Stimulated activated naive CD4-positive, alpha-beta T cell treated with Interleukin-2 at 50 U/mL for 16 hours (primary cell): ENCODE measurements around the gene CEMIP.

Experiments
- DNase-seq: peaks from one replicate; lab custom pipeline; 2025; lab: John Stamatoyannopoulos, UW

Gene CEMIP, protein sequence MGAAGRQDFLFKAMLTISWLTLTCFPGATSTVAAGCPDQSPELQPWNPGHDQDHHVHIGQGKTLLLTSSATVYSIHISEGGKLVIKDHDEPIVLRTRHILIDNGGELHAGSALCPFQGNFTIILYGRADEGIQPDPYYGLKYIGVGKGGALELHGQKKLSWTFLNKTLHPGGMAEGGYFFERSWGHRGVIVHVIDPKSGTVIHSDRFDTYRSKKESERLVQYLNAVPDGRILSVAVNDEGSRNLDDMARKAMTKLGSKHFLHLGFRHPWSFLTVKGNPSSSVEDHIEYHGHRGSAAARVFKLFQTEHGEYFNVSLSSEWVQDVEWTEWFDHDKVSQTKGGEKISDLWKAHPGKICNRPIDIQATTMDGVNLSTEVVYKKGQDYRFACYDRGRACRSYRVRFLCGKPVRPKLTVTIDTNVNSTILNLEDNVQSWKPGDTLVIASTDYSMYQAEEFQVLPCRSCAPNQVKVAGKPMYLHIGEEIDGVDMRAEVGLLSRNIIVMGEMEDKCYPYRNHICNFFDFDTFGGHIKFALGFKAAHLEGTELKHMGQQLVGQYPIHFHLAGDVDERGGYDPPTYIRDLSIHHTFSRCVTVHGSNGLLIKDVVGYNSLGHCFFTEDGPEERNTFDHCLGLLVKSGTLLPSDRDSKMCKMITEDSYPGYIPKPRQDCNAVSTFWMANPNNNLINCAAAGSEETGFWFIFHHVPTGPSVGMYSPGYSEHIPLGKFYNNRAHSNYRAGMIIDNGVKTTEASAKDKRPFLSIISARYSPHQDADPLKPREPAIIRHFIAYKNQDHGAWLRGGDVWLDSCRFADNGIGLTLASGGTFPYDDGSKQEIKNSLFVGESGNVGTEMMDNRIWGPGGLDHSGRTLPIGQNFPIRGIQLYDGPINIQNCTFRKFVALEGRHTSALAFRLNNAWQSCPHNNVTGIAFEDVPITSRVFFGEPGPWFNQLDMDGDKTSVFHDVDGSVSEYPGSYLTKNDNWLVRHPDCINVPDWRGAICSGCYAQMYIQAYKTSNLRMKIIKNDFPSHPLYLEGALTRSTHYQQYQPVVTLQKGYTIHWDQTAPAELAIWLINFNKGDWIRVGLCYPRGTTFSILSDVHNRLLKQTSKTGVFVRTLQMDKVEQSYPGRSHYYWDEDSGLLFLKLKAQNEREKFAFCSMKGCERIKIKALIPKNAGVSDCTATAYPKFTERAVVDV (N-terminal part only)

GRCh38 chr15:80778964-80779657 is at the start of gene CEMIP:
CEMIP (plus strand) TSS chr15:80779370; CDS start chr15:80873880, 94,510 bp downstream.
- DNase-seq = peak; percentile 9

DNA sequence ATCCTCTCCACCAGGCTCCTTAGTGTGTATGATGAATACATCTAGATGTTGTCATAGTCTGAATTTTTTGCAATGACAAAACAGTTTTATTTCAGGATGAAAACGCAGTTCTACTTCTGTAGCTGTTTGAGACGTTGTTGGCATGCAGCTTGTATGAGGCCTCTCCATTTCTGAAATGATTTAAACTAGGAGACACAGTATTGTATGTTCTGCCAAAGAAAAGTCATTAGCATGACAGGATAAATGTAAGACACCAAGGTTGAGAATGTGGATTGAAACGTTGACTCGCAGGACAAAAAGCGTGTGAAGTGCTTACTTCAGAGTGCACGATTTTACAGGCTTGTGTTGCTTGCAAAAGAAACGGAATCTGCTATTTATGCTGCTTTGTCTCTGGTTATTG is 48.8 kb upstream of the CEMIP start:
- no peak for DNase-seq

GRCh38 chr15:80730926-80731325 is 48.2 kb upstream of the CEMIP start:
- DNase-seq = no peak

- no peak for DNase-seq
Observed at GRCh38 chr15:80732167-80732566, 47.0 kb upstream of the CEMIP start.

DNA sequence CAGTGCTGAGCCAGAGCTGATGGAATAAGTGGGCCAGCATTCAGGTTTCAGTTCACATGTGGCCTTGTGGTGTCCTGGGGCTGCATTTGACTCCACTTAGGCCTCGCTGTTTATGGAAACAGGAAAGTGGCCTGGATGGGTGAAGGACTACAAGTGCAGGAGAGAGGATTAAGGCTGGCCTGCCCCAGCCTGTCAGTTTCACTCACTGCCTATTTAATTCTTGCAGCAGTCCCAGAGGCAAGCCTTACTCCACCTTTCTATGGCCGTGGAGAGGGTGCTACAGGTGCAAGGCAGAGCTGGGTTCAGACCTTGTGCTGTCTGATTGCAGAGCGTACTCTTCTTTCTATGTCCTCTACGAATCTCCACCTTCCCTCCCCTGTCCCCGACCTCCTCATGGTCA is 46.4 kb upstream of the CEMIP start:
- no peak for DNase-seq

- DNase-seq = no peak
Observed at GRCh38 chr15:80733460-80733859, 45.7 kb upstream of the CEMIP start.

DNA sequence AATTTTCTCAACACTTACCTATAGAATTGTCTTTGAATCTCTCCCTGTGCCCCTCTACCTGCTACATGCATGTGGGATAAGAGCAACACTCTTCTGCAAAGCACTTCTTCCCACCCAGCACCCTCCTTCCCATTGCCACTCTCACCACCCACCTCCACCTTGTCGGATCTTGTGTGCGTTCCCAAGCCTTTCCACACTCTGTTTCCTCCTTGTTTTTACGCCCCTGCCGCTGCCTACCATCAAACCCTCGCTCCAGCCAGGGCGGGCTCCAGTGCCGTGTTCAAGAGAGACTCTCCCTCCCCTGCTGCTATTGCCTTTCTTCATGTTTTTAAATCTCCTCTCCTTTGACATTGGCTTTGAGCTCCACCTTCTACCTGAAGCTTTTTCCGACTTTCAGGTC is 43.8 kb upstream of the CEMIP start:
- no peak for DNase-seq

- no peak for DNase-seq
Observed at GRCh38 chr15:80736560-80736959, 42.6 kb upstream of the CEMIP start.

- no peak for DNase-seq
Observed at GRCh38 chr15:80739919-80740318, 39.3 kb upstream of the CEMIP start.

DNA sequence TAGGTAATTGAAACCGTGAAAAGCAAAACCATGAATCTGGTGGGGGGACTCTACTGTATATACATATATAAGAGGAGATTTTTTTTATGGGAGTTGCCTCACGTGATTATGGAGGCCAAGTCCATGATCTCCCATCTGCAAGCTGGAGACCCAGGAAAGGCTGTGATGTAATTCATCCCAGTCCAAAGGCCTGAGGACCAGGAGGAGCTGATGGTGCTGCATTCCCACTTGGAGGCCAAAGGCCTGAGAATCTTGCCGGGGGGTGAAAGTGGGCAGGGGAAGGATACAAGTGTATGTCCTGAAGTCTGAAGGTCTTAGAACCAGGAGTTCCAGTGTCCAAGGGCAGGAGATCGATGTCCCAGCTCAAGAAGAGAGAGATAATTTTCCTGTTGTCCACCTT is 37.1 kb upstream of the CEMIP start:
- no peak for DNase-seq

DNA sequence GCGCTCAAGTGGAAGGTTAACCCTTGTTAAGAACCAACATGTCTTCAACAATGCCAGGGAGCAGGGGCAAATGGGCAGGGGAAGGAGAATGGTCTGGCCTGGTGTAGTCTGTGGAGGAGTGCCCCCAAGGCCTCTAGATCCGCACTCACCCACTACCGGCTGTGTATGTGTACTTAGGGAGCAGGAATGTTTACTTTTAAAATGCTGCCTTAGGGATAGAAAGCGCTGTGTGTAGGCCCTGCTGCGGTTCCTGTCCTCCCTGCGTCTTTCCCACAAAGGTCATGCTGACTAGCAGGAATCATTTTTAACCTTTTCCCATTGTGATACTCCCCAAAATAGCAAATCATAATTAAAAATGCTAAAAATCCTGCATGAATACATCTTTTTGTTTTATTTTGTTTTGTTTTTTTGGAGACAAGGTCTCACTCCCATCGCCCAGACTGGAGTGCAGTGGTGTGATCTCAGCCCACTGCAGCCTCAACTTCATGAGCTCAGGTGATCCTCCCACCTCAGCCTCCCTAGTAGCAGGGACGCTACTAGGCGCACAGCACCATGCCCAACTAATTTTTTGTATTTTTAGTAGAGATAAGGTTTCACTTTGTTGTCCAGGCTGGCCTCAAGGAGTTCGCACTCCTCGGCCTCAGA is 35.9 kb upstream of the CEMIP start:
- no peak for DNase-seq

GRCh38 chr15:80744415-80744814 is 34.8 kb upstream of the CEMIP start:
- DNase-seq = no peak

- DNase-seq = no peak
Observed at GRCh38 chr15:80744826-80745225, 34.3 kb upstream of the CEMIP start.

DNA sequence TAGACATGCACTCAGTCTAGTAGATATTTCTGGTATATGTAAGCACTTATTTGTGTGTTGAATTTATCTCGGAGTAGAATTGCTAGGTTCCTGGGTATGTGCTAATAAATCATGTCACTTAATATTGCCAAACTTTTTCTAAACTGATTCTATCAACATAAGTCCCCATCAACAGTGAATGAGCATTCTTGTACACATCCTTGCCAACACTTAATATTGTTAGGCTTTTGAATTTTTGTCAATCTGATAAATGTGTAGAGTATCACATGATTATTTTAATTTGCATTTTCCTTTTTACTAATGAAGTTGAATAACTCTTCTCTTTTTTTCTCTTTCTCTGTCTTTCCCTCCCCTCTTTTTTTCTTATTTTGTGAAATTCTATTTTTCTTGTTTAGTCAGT is 33.3 kb upstream of the CEMIP start:
- DNase-seq = no peak

DNA sequence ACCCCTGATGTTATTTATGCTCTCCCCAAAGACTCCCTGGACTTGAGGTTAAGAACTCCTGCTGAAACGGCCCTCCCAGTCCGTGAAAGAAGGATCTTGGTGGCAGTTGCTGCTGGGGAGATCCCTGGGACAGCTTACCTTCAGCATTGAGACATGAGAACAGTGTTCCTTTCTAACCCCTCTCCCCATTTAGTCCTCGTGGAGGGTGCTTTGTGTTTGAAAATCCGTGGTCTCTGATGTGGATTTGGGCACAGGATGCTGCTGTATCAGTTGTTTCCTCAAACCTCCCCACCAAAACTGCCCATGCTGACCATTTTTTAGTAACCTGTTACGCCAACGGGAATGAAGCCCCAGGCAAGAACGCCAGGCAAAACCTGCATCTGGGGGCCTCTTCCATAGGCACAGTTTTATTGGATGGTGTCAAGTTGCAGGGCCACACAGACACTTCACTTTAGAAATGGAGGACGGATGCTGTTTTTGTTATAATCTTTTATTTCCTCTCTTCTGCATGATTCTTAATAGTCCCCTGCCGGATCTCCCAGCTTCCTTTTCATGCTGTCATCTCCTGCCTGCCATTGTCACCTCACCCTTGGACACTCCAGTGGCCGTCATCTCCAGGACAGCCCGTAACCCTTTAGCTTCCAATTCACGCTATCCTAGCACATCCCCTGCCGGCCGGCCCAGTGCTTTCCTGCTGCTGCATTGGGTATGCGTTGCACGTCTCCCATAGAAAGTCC is 31.7 kb upstream of the CEMIP start:
- no peak for DNase-seq

- no peak for DNase-seq
Observed at GRCh38 chr15:80749589-80749988, 29.6 kb upstream of the CEMIP start.

GRCh38 chr15:80750575-80750974 is 28.6 kb upstream of the CEMIP start:
- DNase-seq = no peak

DNA sequence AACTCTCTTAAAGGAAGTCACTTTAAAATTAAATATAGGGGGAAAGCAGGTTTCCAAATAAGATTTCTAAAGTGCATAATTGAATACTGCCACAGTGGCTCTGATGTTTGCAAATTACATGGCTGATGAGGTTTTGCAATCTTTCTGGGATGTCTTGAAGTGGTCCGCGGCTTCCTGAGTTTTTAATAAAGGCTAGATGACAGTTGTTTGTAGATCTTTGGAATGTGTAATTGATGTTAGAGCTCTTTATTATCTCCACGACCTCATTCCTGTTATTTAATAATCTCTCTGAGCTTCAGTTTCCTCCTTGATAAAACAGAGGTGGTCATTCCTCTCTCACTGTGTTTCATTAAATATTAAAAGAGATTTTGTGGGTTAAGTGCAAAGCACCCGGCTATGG is 27.0 kb upstream of the CEMIP start:
- no peak for DNase-seq

DNA sequence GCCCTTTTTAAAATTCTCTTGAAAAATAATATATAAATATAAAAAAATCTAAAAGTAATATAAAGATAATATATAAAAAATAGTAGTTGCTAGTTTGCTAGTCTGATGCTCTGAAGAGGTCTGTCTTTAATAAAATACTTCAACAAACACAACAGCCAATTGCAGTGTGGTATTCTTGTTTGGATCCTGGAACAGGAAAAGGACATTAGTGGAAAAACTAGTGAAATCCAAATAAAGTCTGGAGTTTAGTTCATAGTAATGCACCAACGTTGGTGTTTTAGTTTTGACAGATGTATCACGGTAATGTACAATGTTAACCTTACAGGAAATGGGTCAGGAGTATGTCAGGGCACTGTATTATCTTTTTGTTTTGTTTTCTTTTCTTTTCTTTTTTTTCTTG is 26.0 kb upstream of the CEMIP start:
- DNase-seq = no peak

DNA sequence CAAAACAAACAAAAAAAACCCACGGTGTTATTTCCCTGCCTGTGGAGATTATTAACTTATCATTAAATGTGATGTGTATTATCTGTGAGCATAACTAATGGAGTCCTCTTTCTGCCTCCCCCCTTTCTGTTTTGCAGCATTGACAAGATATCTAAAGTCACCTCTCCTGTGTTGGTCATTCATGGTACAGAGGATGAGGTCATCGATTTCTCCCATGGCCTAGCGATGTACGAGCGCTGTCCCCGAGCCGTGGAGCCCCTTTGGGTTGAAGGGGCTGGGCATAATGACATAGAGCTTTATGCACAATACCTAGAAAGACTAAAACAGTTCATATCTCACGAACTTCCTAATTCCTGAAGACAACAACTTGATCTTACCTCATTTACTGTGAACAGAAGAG is 25.2 kb upstream of the CEMIP start:
- no peak for DNase-seq

GRCh38 chr15:80755885-80756284 is 23.3 kb upstream of the CEMIP start:
- DNase-seq = no peak
